HepG2 (cell line): Measurements from ENCODE around the gene RFC1. TPM values are rescaled to one million over a fixed set of nuclear protein-coding genes. Genes with fewer than 3 reads are reported as not detected.

Experiments
- AGO1 ChIP-seq: fragments of 200-400 bp; formaldehyde crosslinking; IDR thresholded peaks from 2 replicates; pipeline ENCODE4 v1.6.1; 2017; ENCODE audit warnings: mild to moderate bottlenecking, low read depth, low read length, moderate library complexity; ENCODE audit not compliant: poor library complexity, severe bottlenecking
- ATF5 ChIP-seq: sonication (generic); formaldehyde crosslinking; IDR thresholded peaks from 2 replicates; pipeline ENCODE4 v1.4.0; 2020; ENCODE audit warnings: mild to moderate bottlenecking, low read depth, missing genetic modification reagents
- EP300 ChIP-seq, 3 experiments: sonication (generic) in 1 of 3; formaldehyde crosslinking in 1 of 3; IDR thresholded peaks; 2 replicates each; pipeline versions ENCODE4 v1.5.1 to v1.6.1; 2011 to 2020; ENCODE audit warnings: low read depth in 2 of 3, low read length in 2 of 3, borderline replicate concordance in 1 of 3, improper control_type of control experiment in 1 of 3, mild to moderate bottlenecking in 1 of 3, missing genetic modification reagents in 1 of 3, moderate library complexity in 1 of 3
- NR2F2 ChIP-seq: IDR thresholded peaks from 2 replicates; pipeline ENCODE4 v1.6.1; 2012; ENCODE audit warnings: low read depth, inconsistent platforms, borderline replicate concordance
- REPIN1 ChIP-seq: sonication (generic); formaldehyde crosslinking; IDR thresholded peaks from 2 replicates; pipeline ENCODE4 v1.8.0; 2022; ENCODE audit warnings: missing genetic modification reagents, low read depth, mild to moderate bottlenecking, borderline replicate concordance
- SIX1 ChIP-seq: sonication (generic); formaldehyde crosslinking; IDR thresholded peaks from 2 replicates; pipeline ENCODE4 v1.4.0; 2020; ENCODE audit warnings: missing genetic modification reagents, borderline replicate concordance
- ZMYM3 ChIP-seq: sonication (generic); formaldehyde crosslinking; IDR thresholded peaks from 2 replicates; pipeline ENCODE4 v1.5.1; 2020; ENCODE audit warnings: mild to moderate bottlenecking, missing genetic modification reagents
- ZNF142 ChIP-seq: sonication (generic); formaldehyde crosslinking; IDR thresholded peaks from 2 replicates; pipeline ENCODE4 v1.4.0; 2020; ENCODE audit warnings: missing genetic modification reagents
- ZNF446 ChIP-seq: sonication (generic); formaldehyde crosslinking; IDR thresholded peaks from 2 replicates; pipeline ENCODE4 v1.5.0; 2020; ENCODE audit warnings: mild to moderate bottlenecking, missing genetic modification reagents
- ZNF670 ChIP-seq: sonication (generic); formaldehyde crosslinking; IDR thresholded peaks from 2 replicates; pipeline ENCODE4 v1.8.0; 2022; ENCODE audit warnings: mild to moderate bottlenecking, missing genetic modification reagents, borderline replicate concordance
- ZNF749 ChIP-seq: sonication (generic); formaldehyde crosslinking; IDR thresholded peaks from 2 replicates; pipeline ENCODE4 v1.8.0; 2022; ENCODE audit warnings: mild to moderate bottlenecking, missing genetic modification reagents, moderate library complexity, borderline replicate concordance
- ZNF83 ChIP-seq: sonication (generic); formaldehyde crosslinking; IDR thresholded peaks from 2 replicates; pipeline ENCODE4 v1.4.0; 2020; ENCODE audit warnings: missing genetic modification reagents, mild to moderate bottlenecking, borderline replicate concordance
- polyA plus RNA-seq, 8 experiments: library from polyadenylated mRNA; depleted of rRNA in 3 of 8; stranded (reverse) in 7 of 8; unstranded in 1 of 8; fragments of >200 nt; fragmentation: Illumina TruSeq in 4 of 8; extraction: Trizol in 4 of 8; gene quantifications; 2 replicates each; pipeline versions ENCODE4 v1.2.1 to v1.2.3, GENCODE V29; 2011 to 2016; ENCODE audit warnings: low read depth in 4 of 8, missing spikeins in 1 of 8, mixed read lengths in 1 of 8; ENCODE audit not compliant: insufficient read depth in 1 of 8
- total RNA-seq, 5 experiments: library from RNA; depleted of rRNA; stranded (reverse); fragments of >200 nt; fragmentation: Illumina TruSeq; extraction: Trizol; gene quantifications; 2 replicates each; pipeline ENCODE4 v1.2.3, GENCODE V29; 2016; ENCODE audit warnings: low read depth in 1 of 5
- TF ChIP-seq, protein P1 (sequence below): IDR thresholded peaks from 2 replicates; pipeline ENCODE4 v1.4.0; 2020; ENCODE audit warnings: mild to moderate bottlenecking, missing genetic modification reagents
- TF ChIP-seq, protein P2 (sequence below): sonication (generic); formaldehyde crosslinking; IDR thresholded peaks from 2 replicates; pipeline ENCODE4 v1.8.0; 2022; ENCODE audit warnings: mild to moderate bottlenecking, missing genetic modification reagents, moderate library complexity
- TF ChIP-seq, protein P3 (sequence below): sonication (generic); formaldehyde crosslinking; IDR thresholded peaks from 2 replicates; pipeline ENCODE4 v1.4.0; 2020; ENCODE audit warnings: missing genetic modification reagents

The RFC1 gene
- total and polyA plus RNA-seq, 2 of the 13 experiments (the other 11 are each of a cell fraction or from before 2014, with no cell fraction given) = 15.9 to 78.8 TPM

GRCh38 chr4:39274503-39274902 is 91.7 kb downstream of the RFC1 start (continued):
- no peak for TF ChIP-seq SIX1
- TF ChIP-seq ZNF446 (CRISPR knock-in tag) = no peak
- TF ChIP-seq, protein P1, sequence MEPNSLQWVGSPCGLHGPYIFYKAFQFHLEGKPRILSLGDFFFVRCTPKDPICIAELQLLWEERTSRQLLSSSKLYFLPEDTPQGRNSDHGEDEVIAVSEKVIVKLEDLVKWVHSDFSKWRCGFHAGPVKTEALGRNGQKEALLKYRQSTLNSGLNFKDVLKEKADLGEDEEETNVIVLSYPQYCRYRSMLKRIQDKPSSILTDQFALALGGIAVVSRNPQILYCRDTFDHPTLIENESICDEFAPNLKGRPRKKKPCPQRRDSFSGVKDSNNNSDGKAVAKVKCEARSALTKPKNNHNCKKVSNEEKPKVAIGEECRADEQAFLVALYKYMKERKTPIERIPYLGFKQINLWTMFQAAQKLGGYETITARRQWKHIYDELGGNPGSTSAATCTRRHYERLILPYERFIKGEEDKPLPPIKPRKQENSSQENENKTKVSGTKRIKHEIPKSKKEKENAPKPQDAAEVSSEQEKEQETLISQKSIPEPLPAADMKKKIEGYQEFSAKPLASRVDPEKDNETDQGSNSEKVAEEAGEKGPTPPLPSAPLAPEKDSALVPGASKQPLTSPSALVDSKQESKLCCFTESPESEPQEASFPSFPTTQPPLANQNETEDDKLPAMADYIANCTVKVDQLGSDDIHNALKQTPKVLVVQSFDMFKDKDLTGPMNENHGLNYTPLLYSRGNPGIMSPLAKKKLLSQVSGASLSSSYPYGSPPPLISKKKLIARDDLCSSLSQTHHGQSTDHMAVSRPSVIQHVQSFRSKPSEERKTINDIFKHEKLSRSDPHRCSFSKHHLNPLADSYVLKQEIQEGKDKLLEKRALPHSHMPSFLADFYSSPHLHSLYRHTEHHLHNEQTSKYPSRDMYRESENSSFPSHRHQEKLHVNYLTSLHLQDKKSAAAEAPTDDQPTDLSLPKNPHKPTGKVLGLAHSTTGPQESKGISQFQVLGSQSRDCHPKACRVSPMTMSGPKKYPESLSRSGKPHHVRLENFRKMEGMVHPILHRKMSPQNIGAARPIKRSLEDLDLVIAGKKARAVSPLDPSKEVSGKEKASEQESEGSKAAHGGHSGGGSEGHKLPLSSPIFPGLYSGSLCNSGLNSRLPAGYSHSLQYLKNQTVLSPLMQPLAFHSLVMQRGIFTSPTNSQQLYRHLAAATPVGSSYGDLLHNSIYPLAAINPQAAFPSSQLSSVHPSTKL (CRISPR knock-in tag) = peak; percentile 51; the same call in 1 of the 2 replicates
- TF ChIP-seq EP300 (IDR thresholded peaks at IDR 0.05; ENCODE audit: low read depth in 2 of 2, low read length in 2 of 2) = peak in 1 of 2 experiments; percentile 63; a peak in 1 of 4 replicates
- no peak for TF ChIP-seq EP300 (CRISPR knock-in tag; IDR thresholded peaks at IDR 0.05; ENCODE audit: borderline replicate concordance)
- TF ChIP-seq ATF5 (CRISPR knock-in tag) = no peak
- no peak for TF ChIP-seq ZNF749 (CRISPR knock-in tag)
- no peak for TF ChIP-seq ZNF83 (CRISPR knock-in tag)
- TF ChIP-seq, protein P2, sequence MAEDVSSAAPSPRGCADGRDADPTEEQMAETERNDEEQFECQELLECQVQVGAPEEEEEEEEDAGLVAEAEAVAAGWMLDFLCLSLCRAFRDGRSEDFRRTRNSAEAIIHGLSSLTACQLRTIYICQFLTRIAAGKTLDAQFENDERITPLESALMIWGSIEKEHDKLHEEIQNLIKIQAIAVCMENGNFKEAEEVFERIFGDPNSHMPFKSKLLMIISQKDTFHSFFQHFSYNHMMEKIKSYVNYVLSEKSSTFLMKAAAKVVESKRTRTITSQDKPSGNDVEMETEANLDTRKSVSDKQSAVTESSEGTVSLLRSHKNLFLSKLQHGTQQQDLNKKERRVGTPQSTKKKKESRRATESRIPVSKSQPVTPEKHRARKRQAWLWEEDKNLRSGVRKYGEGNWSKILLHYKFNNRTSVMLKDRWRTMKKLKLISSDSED (CRISPR knock-in tag) = no peak
- TF ChIP-seq ZNF142 (CRISPR knock-in tag) = no peak
- TF ChIP-seq, protein P3, sequence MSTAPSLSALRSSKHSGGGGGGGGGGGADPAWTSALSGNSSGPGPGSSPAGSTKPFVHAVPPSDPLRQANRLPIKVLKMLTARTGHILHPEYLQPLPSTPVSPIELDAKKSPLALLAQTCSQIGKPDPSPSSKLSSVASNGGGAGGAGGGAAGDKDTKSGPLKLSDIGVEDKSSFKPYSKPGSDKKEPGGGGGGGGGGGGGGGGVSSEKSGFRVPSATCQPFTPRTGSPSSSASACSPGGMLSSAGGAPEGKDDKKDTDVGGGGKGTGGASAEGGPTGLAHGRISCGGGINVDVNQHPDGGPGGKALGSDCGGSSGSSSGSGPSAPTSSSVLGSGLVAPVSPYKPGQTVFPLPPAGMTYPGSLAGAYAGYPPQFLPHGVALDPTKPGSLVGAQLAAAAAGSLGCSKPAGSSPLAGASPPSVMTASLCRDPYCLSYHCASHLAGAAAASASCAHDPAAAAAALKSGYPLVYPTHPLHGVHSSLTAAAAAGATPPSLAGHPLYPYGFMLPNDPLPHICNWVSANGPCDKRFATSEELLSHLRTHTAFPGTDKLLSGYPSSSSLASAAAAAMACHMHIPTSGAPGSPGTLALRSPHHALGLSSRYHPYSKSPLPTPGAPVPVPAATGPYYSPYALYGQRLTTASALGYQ (CRISPR knock-in tag) = no peak
- no peak for TF ChIP-seq ZNF670 (CRISPR knock-in tag)
- no peak; the same call in 1 of the 2 replicates for TF ChIP-seq ZMYM3 (CRISPR knock-in tag)
- TF ChIP-seq REPIN1 (CRISPR knock-in tag) = no peak
- no peak for TF ChIP-seq AGO1
- peak; percentile 54 for TF ChIP-seq NR2F2
